MG63 (cell line): ENCODE measurements around the gene MSGN1. TPM values are rescaled to one million over a fixed set of nuclear protein-coding genes. Genes with fewer than 3 reads are reported as not detected.

Source experiments
- DNase-seq: peaks from one replicate; pipeline ENCODE4 v3.0.0-alpha.2; 2020
- H3K27me3 ChIP-seq: fragments of 250-450 bp; sonication (Bioruptor Pico); 2 replicates; pipeline ENCODE4 v1.5.1; 2020; ENCODE audit warnings: mild to moderate bottlenecking, moderate library complexity
- H3K36me3 ChIP-seq: fragments of 250-450 bp; sonication (Bioruptor Pico); 2 replicates; pipeline ENCODE4 v1.5.1; 2020; ENCODE audit warnings: mild to moderate bottlenecking, moderate library complexity
- H3K4me3 ChIP-seq: fragments of 250-450 bp; sonication (Bioruptor Pico); 2 replicates; pipeline ENCODE4 v1.5.1; 2020; ENCODE audit warnings: mild to moderate bottlenecking, moderate library complexity
- H3K9me3 ChIP-seq: fragments of 250-450 bp; sonication (Bioruptor Pico); 2 replicates; pipeline ENCODE4 v1.5.1; 2020; ENCODE audit warnings: mild to moderate bottlenecking, moderate library complexity
- total RNA-seq: library from RNA; depleted of rRNA; stranded (reverse); fragments of >200 nt; shearing (Covaris generic); gene quantifications from 2 replicates; pipeline ENCODE4 v1.2.3, GENCODE V29; 2014; ENCODE audit warnings: low replicate concordance; rRNA removed

MSGN1 gene
- total RNA-seq, 1 experiment from 2014 or later: not detected

- no peak for DNase-seq
- H3K36me3 ChIP-seq: no peaks in the 10 kb centered on the region
- no peak overlapping the region for H3K4me3 ChIP-seq
- no peaks in the 10 kb centered on the region for H3K27me3 ChIP-seq
- H3K9me3 ChIP-seq: no peaks in the 10 kb centered on the region
Observed at GRCh38 chr2:17867133-17867532, 50.9 kb downstream of the MSGN1 start.

Other genes with a start within 250 kb of the MSGN1 start
- gene SMC6, start 62.6 kb upstream of the MSGN1 start, total RNA-seq: 11.4 and 24.6 TPM in 2 replicates
- gene GEN1, start 62.3 kb upstream of the MSGN1 start, total RNA-seq: 8.3 and 49.4 TPM in 2 replicates
- gene KCNS3, start 62.2 kb downstream of the MSGN1 start, total RNA-seq: 5.2 and 10.7 TPM in 2 replicates